ENCODE results near the gene DAB2IP.

DAB2IP gene

GRCh38 chr9:121608168-121608853, 43.1 kb upstream of the DAB2IP start:
- H3K4me1 ChIP-seq (ENCODE audit: control insufficient read depth, insufficient read depth, low read length) = no peaks in the 10 kb centered on the region; the same call in 1 of the 2 replicates
- H3K27ac ChIP-seq (ENCODE audit: extremely low read depth, low read depth, low read length) = no peak overlapping the region
- no peak overlapping the region for H3K4me3 ChIP-seq (ENCODE audit: low read depth, low read length)
- no peaks in the 10 kb centered on the region for H3K36me3 ChIP-seq (ENCODE audit: control insufficient read depth in 2 of 2, insufficient read depth in 1 of 2, low read length in 2 of 2)
- ChIA-PET POLR2A (no interaction called here), CTCF (interaction anchor here (1.2 to 2.4 kb wide), 3 partner anchors 12 to 62 kb away, joined by 3 to 17 read pairs (median 12); no protein-coding TSS in a partner anchor)
- H3K9me3 ChIP-seq (ENCODE audit: control insufficient read depth, insufficient read depth, low read depth, low read length) = no peaks in the 10 kb centered on the region
- no peak for TF ChIP-seq ZNF112 (tag by site-specific recombination; IDR thresholded peaks at IDR 0.05)
- peak; percentile 88 for TF ChIP-seq ZNF16 (tag by site-specific recombination; IDR thresholded peaks at IDR 0.05; ENCODE audit: low read depth)
- no peak for TF ChIP-seq ZFP69B (tag by site-specific recombination; IDR thresholded peaks at IDR 0.05)

DNA sequence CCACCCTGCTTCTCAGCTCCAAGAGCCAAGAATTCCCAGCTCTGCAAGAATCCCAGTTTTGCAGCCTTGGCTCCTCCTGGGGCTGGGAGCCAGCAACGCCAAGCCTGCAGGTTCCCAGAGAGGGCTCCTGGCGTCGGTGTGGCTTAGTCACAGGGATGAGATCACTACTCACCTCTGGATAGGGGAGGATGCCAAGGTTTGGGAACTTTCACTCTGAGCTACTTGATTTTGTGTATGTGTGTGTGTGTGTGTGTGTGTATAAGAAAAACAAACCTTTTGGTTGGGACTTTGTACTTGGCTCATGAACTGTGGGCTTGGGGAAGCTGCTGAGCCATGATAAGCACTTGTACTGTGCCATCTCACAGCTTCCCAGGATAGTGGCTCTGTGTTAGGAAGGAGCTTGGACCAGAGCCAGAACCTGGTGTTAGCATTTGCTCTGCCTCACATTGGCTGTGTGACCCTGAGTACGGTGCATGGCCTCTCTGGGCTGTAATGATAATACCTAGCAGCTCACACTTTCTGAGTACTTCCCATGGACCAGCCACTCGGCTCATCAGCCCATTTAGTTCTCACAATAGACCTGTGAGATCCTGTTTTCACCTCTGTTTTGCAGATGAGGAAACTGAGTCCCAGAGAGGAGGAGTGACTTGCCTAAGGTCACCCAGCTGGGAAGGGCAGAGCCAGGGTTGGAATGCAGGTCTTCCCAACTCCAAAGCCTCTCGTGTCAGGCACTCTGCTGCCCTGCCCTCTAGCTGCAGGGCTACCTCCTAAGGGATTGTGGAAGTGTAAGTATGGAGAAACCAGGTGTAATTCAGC, 41.4 kb upstream of the DAB2IP start:
- Histone ChIP-seq H3K4me1 (ENCODE audit: control insufficient read depth, insufficient read depth, low read length) (peaks cover 4% of the 10 kb centered on the region; the same call in 1 of the 2 replicates), H3K4me3 (ENCODE audit: low read depth, low read length) (no peak overlapping the region), H3K9me3 (ENCODE audit: control insufficient read depth, insufficient read depth, low read depth, low read length) (no peaks in the 10 kb centered on the region), H3K27ac (ENCODE audit: extremely low read depth, low read depth, low read length) (no peak overlapping the region), H3K36me3 (ENCODE audit: control insufficient read depth in 2 of 2, insufficient read depth in 1 of 2, low read length in 2 of 2) (no peaks in the 10 kb centered on the region)
- CTCF ChIA-PET = interaction anchor here (0.6 to 2.4 kb wide), 13 partner anchors 10 to 1744 kb away, joined by 3 to 17 read pairs (median 3); no protein-coding TSS in a partner anchor
- POLR2A ChIA-PET = interaction anchor here (0.5 to 2.7 kb wide), 4 partner anchors 10 to 759 kb away, joined by 3 to 25 read pairs (median 3); no protein-coding TSS in a partner anchor
- no peak for TF ChIP-seq SCRT2 (tag by site-specific recombination; IDR thresholded peaks at IDR 0.05)
- TF ChIP-seq ZNF670 (tag by site-specific recombination; IDR thresholded peaks at IDR 0.05; ENCODE audit: low read depth) = no peak
- TF ChIP-seq, protein P1, sequence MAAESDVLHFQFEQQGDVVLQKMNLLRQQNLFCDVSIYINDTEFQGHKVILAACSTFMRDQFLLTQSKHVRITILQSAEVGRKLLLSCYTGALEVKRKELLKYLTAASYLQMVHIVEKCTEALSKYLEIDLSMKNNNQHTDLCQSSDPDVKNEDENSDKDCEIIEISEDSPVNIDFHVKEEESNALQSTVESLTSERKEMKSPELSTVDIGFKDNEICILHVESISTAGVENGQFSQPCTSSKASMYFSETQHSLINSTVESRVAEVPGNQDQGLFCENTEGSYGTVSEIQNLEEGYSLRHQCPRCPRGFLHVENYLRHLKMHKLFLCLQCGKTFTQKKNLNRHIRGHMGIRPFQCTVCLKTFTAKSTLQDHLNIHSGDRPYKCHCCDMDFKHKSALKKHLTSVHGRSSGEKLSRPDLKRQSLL (tag by site-specific recombination; IDR thresholded peaks at IDR 0.05) = no peak
- TF ChIP-seq SP7 (tag by site-specific recombination; IDR thresholded peaks at IDR 0.05) = peak; percentile 77
- TF ChIP-seq ZFP69B (tag by site-specific recombination; IDR thresholded peaks at IDR 0.05) = 0 out of 2 replicates have a peak, but pooled peaks have one; percentile 27
- peak; percentile 61; the same call in 1 of the 2 replicates for TF ChIP-seq ZNF2 (tag by site-specific recombination; IDR thresholded peaks at IDR 0.05)
- no peak for TF ChIP-seq ZNF776 (tag by site-specific recombination; IDR thresholded peaks at IDR 0.05; ENCODE audit: borderline replicate concordance)
- no peak for TF ChIP-seq ZNF747 (tag by site-specific recombination; IDR thresholded peaks at IDR 0.05)
- 0 out of 2 replicates have a peak, but pooled peaks have one; percentile 17 for TF ChIP-seq ZIC2 (tag by site-specific recombination; IDR thresholded peaks at IDR 0.05)
- TF ChIP-seq ZNF174 (tag by site-specific recombination; IDR thresholded peaks at IDR 0.05) = no peak
- TF ChIP-seq HOXD13 (CRISPR knock-in tag; IDR thresholded peaks at IDR 0.05; ENCODE audit: borderline replicate concordance) = no peak
- TF ChIP-seq ZNF654 (tag by site-specific recombination; IDR thresholded peaks at IDR 0.05; ENCODE audit: low read depth) = no peak
- TF ChIP-seq FEZF1 (tag by site-specific recombination; IDR thresholded peaks at IDR 0.05) = 0 out of 2 replicates have a peak, but pooled peaks have one; percentile 11
- TF ChIP-seq ZNF837 (tag by site-specific recombination; IDR thresholded peaks at IDR 0.05) = no peak
- no peak for TF ChIP-seq ZNF16 (tag by site-specific recombination; IDR thresholded peaks at IDR 0.05; ENCODE audit: low read depth)
- TF ChIP-seq ZNF548 (tag by site-specific recombination; IDR thresholded peaks at IDR 0.05) = no peak
- peak; percentile 54; the same call in 1 of the 2 replicates for TF ChIP-seq ZNF394 (tag by site-specific recombination; IDR thresholded peaks at IDR 0.05; ENCODE audit: borderline replicate concordance)
- TF ChIP-seq ZNF473 (tag by site-specific recombination; IDR thresholded peaks at IDR 0.05) = no peak
- no peak for TF ChIP-seq ZNF76 (tag by site-specific recombination; IDR thresholded peaks at IDR 0.05; ENCODE audit: borderline replicate concordance, low read depth)
- TF ChIP-seq, protein P2, sequence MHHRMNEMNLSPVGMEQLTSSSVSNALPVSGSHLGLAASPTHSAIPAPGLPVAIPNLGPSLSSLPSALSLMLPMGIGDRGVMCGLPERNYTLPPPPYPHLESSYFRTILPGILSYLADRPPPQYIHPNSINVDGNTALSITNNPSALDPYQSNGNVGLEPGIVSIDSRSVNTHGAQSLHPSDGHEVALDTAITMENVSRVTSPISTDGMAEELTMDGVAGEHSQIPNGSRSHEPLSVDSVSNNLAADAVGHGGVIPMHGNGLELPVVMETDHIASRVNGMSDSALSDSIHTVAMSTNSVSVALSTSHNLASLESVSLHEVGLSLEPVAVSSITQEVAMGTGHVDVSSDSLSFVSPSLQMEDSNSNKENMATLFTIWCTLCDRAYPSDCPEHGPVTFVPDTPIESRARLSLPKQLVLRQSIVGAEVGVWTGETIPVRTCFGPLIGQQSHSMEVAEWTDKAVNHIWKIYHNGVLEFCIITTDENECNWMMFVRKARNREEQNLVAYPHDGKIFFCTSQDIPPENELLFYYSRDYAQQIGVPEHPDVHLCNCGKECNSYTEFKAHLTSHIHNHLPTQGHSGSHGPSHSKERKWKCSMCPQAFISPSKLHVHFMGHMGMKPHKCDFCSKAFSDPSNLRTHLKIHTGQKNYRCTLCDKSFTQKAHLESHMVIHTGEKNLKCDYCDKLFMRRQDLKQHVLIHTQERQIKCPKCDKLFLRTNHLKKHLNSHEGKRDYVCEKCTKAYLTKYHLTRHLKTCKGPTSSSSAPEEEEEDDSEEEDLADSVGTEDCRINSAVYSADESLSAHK (tag by site-specific recombination; IDR thresholded peaks at IDR 0.05) = no peak
- TF ChIP-seq ZNF211 (tag by site-specific recombination; IDR thresholded peaks at IDR 0.05; ENCODE audit: low read depth) = no peak
- TF ChIP-seq ZNF623 (tag by site-specific recombination; IDR thresholded peaks at IDR 0.05) = no peak
- peak; percentile 85 for TF ChIP-seq ZNF629 (tag by site-specific recombination; IDR thresholded peaks at IDR 0.05)
- no peak for TF ChIP-seq ZBTB1 (tag by site-specific recombination; IDR thresholded peaks at IDR 0.05)
- no peak for TF ChIP-seq BCL11B (tag by site-specific recombination; IDR thresholded peaks at IDR 0.05; ENCODE audit: low read depth)
- TF ChIP-seq ZBTB20 (tag by site-specific recombination; IDR thresholded peaks at IDR 0.05) = peak; percentile 37; the same call in 1 of the 2 replicates
- TF ChIP-seq ZNF24 (tag by site-specific recombination; IDR thresholded peaks at IDR 0.05) = 0 out of 2 replicates have a peak, but pooled peaks have one; percentile 36
- TF ChIP-seq KLF8 (tag by site-specific recombination; IDR thresholded peaks at IDR 0.05) = peak; percentile 63; the same call in 1 of the 2 replicates
